ENCODE data around the gene HBA1.

- TF ChIP-seq CTCF (IDR thresholded peaks at IDR 0.05 in 2 of 3, conservative IDR thresholded peaks at IDR 0.05 in 1 of 3; ENCODE audit: insufficient read depth in 2 of 3, low read depth in 1 of 3, low read length in 3 of 3), result peak; percentile 88 to 95 (median 90); a peak in 5 of 6 replicates
- TF ChIP-seq TEAD2 (tag; IDR thresholded peaks at IDR 0.05), result no peak
- TF ChIP-seq TAF7 (tag; IDR thresholded peaks at IDR 0.05), result no peak
- TF ChIP-seq, protein P1, sequence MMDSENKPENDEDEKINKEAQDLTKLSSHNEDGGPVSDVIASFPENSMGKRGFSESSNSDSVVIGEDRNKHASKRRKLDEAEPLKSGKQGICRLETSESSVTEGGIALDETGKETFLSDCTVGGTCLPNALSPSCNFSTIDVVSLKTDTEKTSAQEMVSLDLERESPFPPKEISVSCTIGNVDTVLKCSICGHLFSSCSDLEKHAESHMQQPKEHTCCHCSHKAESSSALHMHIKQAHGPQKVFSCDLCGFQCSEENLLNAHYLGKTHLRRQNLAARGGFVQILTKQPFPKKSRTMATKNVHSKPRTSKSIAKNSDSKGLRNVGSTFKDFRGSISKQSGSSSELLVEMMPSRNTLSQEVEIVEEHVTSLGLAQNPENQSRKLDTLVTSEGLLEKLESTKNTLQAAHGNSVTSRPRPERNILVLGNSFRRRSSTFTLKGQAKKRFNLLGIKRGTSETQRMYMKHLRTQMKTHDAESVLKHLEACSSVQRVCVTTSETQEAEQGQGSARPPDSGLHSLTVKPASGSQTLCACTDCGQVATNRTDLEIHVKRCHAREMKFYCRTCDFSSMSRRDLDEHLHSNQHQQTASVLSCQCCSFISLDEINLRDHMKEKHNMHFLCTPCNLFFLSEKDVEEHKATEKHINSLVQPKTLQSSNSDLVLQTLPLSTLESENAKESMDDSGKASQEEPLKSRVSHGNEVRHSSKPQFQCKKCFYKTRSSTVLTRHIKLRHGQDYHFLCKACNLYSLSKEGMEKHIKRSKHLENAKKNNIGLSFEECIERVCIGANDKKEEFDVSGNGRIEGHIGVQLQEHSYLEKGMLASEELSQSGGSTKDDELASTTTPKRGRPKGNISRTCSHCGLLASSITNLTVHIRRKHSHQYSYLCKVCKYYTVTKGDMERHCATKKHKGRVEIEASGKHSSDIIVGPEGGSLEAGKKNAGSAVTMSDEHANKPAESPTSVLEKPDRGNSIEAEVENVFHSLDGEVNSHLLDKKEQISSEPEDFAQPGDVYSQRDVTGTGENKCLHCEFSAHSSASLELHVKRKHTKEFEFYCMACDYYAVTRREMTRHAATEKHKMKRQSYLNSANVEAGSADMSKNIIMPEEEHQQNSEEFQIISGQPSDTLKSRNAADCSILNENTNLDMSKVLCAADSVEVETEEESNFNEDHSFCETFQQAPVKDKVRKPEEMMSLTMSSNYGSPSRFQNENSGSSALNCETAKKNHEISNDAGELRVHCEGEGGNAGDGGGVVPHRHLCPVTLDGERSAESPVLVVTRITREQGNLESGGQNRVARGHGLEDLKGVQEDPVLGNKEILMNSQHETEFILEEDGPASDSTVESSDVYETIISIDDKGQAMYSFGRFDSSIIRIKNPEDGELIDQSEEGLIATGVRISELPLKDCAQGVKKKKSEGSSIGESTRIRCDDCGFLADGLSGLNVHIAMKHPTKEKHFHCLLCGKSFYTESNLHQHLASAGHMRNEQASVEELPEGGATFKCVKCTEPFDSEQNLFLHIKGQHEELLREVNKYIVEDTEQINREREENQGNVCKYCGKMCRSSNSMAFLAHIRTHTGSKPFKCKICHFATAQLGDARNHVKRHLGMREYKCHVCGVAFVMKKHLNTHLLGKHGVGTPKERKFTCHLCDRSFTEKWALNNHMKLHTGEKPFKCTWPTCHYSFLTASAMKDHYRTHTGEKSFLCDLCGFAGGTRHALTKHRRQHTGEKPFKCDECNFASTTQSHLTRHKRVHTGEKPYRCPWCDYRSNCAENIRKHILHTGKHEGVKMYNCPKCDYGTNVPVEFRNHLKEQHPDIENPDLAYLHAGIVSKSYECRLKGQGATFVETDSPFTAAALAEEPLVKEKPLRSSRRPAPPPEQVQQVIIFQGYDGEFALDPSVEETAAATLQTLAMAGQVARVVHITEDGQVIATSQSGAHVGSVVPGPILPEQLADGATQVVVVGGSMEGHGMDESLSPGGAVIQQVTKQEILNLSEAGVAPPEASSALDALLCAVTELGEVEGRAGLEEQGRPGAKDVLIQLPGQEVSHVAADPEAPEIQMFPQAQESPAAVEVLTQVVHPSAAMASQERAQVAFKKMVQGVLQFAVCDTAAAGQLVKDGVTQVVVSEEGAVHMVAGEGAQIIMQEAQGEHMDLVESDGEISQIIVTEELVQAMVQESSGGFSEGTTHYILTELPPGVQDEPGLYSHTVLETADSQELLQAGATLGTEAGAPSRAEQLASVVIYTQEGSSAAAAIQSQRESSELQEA (IDR thresholded peaks at IDR 0.05; ENCODE audit: low read depth), result no peak
Observed at GRCh38 chr16:181565-182021, 5.1 kb downstream of the HBA1 start.
